HG03103 (cell line): ENCODE results near the gene ZNRF3.
"Not testable (repeated sequence)": the region's sequence is repeated elsewhere in the genome, so short reads cannot be mapped to it uniquely, and the experiment has no call there.

Experiments used
- ATAC-seq: cut with Tn5 transposase; IDR thresholded peaks from one replicate; pipeline ENCODE4 v1.9.1; 2021; ENCODE audit warnings: low read depth; ENCODE audit not compliant: unreplicated experiment

The ZNRF3 gene

GRCh38 chr22:28882878-28883656 lies at the start of gene ZNRF3:
TSS of gene ZNRF3 (plus strand) at chr22:28883572. CDS start at chr22:28883767, 195 bp downstream.
- ATAC-seq = peak; percentile 48

DNA sequence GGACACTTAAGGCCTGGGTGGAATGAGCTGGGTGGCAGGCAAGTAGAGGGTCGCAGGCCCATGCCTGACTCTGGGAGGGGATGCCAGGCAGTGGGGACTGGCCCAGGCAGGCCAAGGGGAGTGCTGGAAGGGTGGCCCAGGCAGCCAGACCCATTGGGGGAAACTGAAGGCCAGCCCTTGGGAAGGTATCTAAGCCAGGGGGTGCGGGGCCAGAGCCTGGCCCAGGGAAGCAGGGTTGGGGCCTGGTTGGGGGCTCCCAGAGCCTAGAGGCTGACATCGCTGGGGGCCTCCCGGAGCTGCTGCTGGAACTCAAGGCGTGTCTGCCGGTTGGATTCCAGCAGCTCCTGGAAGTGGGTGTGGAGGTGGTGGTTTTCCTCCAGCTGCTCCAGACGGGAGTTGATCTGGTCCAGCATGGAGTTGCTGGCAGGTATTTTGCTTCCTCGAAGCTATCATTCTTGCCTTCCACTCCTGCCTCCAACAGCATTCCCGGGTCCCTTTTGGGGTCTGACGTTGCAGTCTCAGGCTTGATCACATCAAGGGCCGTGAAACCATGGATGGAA lies 47.7 kb upstream of the ZNRF3 start:
- ATAC-seq = no peak

DNA sequence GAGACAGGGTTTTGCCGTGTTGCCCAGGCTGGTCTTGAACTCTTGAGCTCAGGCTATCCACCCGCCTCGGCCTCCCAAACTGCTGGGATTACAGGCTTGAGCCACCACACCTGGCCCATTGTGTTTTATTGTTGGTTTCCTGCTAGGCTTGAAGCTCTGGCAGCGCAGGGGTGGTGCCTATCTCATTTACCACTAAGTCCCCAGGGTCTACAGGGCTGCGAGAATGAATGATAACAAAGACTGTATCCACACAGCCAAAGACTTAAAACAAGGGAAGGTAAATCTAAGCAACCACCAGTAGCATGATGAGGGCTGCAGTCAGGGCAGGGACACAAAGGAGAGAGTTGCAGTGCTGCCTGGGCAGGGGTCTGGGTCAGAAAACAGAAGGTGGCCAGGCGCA lies 45.7 kb upstream of the ZNRF3 start:
- ATAC-seq = no peak

- ATAC-seq = no peak
Observed at GRCh38 chr22:28838971-28839370, 44.4 kb upstream of the ZNRF3 start.

GRCh38 chr22:28841111-28841510 lies 42.3 kb upstream of the ZNRF3 start:
- no peak for ATAC-seq

DNA sequence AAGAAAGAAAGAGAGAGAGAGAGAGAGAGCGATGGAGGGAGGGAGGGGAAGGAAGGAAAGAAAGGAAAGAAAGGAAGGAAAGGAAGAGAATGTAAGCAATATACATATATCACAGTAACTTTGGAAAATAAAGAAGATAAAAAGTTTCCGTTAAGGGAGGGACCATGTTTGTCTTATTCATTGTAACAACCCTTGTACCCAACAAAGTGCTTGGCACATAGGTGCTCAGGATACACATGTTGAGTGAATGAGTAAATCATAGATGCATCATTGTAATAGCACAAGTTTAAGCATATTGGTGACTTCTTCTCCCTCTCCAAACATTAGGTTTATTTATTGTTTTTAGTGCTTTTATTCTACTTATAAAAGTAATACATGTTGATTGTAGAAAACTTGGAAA lies 39.7 kb upstream of the ZNRF3 start:
- no peak for ATAC-seq

GRCh38 chr22:28844277-28844676 lies 39.1 kb upstream of the ZNRF3 start:
- not testable (repeated sequence) for ATAC-seq

DNA sequence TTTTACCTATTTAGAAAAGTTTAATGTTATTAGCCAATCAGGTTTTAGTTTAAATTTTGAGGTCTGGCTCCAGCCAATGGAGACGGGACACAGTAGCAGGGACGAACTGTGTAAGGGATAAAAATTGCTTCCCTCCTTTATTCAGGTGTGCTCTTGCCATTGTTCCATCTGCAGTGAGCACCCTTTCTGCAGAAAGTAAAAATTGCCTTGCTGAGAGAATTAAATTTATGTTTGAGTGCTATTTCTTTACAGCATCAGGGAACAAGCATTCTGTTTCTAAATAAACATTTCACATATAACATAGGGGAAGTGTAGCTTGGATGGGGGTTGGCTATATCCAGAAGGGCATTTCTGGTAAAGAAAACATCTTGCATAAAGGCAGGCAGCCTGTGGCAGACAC lies 36.4 kb upstream of the ZNRF3 start:
- no peak for ATAC-seq

GRCh38 chr22:28855355-28856094 lies 27.8 kb upstream of the ZNRF3 start:
- no peak for ATAC-seq

DNA sequence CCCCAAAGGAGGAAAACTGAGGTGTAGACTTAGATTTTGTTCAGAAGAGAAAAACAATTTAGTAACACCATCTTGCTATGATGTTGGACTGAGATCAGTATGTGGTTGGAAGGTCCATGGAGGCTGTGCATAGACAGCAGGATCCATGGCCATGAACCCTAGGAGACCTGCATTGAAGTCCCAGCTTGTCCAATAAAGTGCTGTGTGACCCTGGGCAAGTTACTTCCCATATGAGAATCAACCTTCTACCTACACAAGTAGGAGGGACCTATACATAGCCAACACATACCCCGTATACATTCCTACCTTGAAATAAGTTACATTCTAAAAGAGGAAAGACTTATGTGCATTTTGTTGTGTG lies 27.3 kb upstream of the ZNRF3 start:
- no peak for ATAC-seq

GRCh38 chr22:28857288-28857687 lies 26.1 kb upstream of the ZNRF3 start:
- ATAC-seq = no peak

DNA sequence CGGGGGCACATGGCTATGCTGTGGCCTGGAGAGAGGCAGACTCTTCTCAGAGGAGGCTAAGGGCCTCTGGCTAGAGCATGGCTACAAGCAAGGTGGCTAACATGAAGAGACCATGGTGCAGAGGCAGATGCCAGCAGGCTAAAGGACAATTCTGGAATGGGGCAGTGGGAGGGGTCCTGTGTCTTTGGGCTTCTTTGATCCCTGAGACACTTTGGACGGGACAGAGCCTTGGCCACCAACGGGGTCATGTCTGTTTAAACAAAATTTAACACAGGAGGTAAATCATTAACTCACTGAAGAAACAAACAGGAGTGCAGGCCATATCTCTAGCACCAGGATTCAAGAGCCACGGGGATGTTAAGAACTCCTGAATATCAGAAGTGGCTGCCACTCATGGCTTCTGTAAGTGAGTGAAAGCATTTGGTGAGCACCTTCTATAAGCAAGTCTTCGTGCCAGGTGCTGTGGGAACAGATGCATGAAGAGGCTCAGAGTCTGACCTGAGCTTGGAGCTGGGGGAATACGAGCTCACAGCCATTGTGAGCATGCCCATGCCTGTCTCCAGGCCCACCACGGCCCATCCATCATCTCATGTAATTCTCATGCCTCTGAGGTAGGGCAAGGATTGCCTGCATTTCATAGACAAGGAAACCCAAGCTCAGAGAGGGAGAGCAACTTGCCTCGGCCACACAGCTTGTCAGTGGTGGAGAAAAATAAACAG lies 18.3 kb upstream of the ZNRF3 start:
- no peak for ATAC-seq

GRCh38 chr22:28867191-28867590 lies 16.2 kb upstream of the ZNRF3 start:
- ATAC-seq = no peak

- ATAC-seq = not testable (repeated sequence)
Observed at GRCh38 chr22:28868389-28868788, 15.0 kb upstream of the ZNRF3 start.

- ATAC-seq = no peak
Observed at GRCh38 chr22:28869736-28870135, 13.6 kb upstream of the ZNRF3 start.

- no peak for ATAC-seq
Observed at GRCh38 chr22:28873183-28873963, 10.0 kb upstream of the ZNRF3 start.

DNA sequence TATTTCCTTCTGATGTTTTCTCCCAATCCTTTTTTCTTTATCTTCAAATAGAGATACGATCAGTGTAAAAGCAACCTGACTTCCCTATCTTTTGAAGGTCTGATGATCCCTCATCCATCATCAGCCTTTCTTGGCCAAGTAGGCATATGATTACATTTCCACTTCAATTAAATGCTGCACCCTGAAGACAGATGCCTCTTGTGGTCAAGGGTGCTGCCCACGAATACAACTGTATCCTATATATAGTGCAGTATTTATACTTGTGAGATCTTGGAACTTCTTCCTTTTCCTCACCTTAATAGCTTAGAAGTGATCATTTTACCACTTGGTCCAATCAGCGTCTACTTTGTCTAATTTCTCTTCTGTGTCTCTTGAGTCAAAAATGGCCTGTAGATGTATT lies 9.3 kb upstream of the ZNRF3 start:
- ATAC-seq = no peak

GRCh38 chr22:28874811-28875320 lies 8.5 kb upstream of the ZNRF3 start:
- ATAC-seq = no peak

DNA sequence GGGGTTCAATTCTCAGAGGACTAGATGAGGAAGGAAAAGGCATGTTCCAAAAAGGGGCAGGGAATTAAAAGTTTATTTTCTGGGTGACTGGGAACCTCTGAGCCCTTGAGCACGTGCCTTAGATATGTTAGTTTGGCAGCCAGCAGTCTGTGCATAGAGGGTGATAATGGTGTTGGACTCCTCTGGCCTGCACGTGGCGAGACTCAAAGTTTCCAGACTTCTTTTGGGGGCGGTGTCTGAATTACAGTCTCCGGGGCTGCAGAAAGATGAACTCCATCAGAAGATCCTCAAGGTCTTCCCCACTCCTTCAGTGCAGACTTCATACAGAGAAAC lies 861 bp upstream of the ZNRF3 start:
- no peak for ATAC-seq

- ATAC-seq = peak; percentile 18
Observed at GRCh38 chr22:28883657-28883916, 215 bp downstream of the ZNRF3 start.
